ENCODE data around the gene EML1. TPM values are rescaled to one million over a fixed set of nuclear protein-coding genes. Genes with fewer than 3 reads are reported as not detected.

The EML1 gene
- total and polyA plus RNA-seq, 2 experiments from 2014 or later = 16.6 to 16.9 TPM

GRCh38 chr14:99968191-99968920 lies 175.1 kb downstream of the EML1 start:
- peak in 1 of 2 donors; percentile 74 for DNase-seq (ENCODE audit: low read depth in 1 of 2, low spot score in 1 of 2)
- H3K27me3 ChIP-seq = peaks cover 5% of the 10 kb centered on the region
- no peaks in the 10 kb centered on the region for H3K9me3 ChIP-seq (ENCODE audit: low read depth)
- peaks cover 17% of the 10 kb centered on the region for H3K4me1 ChIP-seq (ENCODE audit: low read depth)
- H3K27ac ChIP-seq = no peak overlapping the region
- H3K4me3 ChIP-seq = no peak overlapping the region
- TF ChIP-seq, protein P1, sequence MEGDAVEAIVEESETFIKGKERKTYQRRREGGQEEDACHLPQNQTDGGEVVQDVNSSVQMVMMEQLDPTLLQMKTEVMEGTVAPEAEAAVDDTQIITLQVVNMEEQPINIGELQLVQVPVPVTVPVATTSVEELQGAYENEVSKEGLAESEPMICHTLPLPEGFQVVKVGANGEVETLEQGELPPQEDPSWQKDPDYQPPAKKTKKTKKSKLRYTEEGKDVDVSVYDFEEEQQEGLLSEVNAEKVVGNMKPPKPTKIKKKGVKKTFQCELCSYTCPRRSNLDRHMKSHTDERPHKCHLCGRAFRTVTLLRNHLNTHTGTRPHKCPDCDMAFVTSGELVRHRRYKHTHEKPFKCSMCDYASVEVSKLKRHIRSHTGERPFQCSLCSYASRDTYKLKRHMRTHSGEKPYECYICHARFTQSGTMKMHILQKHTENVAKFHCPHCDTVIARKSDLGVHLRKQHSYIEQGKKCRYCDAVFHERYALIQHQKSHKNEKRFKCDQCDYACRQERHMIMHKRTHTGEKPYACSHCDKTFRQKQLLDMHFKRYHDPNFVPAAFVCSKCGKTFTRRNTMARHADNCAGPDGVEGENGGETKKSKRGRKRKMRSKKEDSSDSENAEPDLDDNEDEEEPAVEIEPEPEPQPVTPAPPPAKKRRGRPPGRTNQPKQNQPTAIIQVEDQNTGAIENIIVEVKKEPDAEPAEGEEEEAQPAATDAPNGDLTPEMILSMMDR (IDR thresholded peaks at IDR 0.05; ENCODE audit: low read depth, low read length) = no peak
- H3K36me3 ChIP-seq = no peaks in the 10 kb centered on the region

GRCh38 chr14:99968941-99969340 lies 175.7 kb downstream of the EML1 start:
- H3K4me1 ChIP-seq (ENCODE audit: low read depth) = peaks cover 17% of the 10 kb centered on the region
- peak in 1 of 2 donors; percentile 60 for DNase-seq (ENCODE audit: low read depth in 1 of 2, low spot score in 1 of 2)
- TF ChIP-seq, protein P1 (IDR thresholded peaks at IDR 0.05; ENCODE audit: low read depth, low read length) = no peak
- H3K36me3 ChIP-seq = no peaks in the 10 kb centered on the region
- H3K27me3 ChIP-seq = peaks cover 5% of the 10 kb centered on the region
- no peak overlapping the region for H3K4me3 ChIP-seq
- H3K9me3 ChIP-seq (ENCODE audit: low read depth) = no peaks in the 10 kb centered on the region
- no peak overlapping the region for H3K27ac ChIP-seq

DNA sequence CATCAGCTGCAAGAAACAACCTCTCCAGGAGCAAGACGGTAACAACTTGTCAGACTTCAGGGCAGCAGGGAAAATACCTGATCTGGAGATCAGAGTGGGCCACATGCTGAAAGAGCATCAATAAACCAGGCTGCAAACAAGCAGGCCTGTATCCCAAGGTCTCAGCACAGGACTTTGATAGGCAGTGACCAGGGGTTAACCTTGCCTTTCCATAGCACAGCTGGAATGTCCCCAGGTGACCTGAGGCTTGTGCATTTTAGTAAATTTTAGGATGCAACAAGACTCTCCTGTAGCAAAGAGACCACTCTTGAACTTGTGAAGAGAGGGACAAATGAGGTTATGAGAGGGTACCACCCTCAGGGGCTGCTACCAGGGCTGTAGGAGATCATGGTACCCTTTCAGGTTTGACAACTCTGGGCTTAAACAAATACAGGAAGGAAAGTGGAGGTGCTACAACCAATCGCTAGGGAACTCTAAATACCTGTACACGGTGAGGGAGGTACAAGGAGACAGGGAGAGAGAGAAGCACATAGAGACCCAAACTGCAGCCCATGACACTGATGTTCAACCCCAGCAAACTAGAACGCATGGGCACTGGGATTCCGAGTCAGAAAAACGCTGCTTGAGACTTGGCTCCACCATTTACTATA lies 176.6 kb downstream of the EML1 start:
- no peak overlapping the region for H3K27ac ChIP-seq
- TF ChIP-seq, protein P1 (IDR thresholded peaks at IDR 0.05; ENCODE audit: low read depth, low read length) = no peak
- no peak overlapping the region for H3K4me3 ChIP-seq

GRCh38 chr14:99971087-99971940 lies 178.1 kb downstream of the EML1 start:
- Histone ChIP-seq H3K4me3 (peak overlapping the region; percentile 99), H3K36me3 (no peaks in the 10 kb centered on the region), H3K4me1 (ENCODE audit: low read depth) (peaks cover 5% of the 10 kb centered on the region), H3K9me3 (ENCODE audit: low read depth) (no peaks in the 10 kb centered on the region), H3K27me3 (peaks cover 5% of the 10 kb centered on the region), H3K27ac (peak overlapping the region; percentile 87)
- DNase-seq (ENCODE audit: low read depth in 1 of 2, low spot score in 1 of 2) = peak; percentile 91 to 95
- TF ChIP-seq, protein P1 (IDR thresholded peaks at IDR 0.05; ENCODE audit: low read depth, low read length) = no peak

More for the DNA sequence above, 176.6 kb downstream of the EML1 start:
- Histone ChIP-seq H3K36me3 (no peaks in the 10 kb centered on the region), H3K9me3 (ENCODE audit: low read depth) (no peaks in the 10 kb centered on the region), H3K4me1 (ENCODE audit: low read depth) (peaks cover 17% of the 10 kb centered on the region), H3K27me3 (peaks cover 5% of the 10 kb centered on the region)
- DNase-seq (ENCODE audit: low read depth in 1 of 2, low spot score in 1 of 2) = no peak

- no peak overlapping the region for H3K27ac ChIP-seq
- TF ChIP-seq, protein P1 (IDR thresholded peaks at IDR 0.05; ENCODE audit: low read depth, low read length) = no peak
Measured at GRCh38 chr14:99971941-99972747, 178.9 kb downstream of the EML1 start.

More at GRCh38 chr14:99971941-99972747, 178.9 kb downstream of the EML1 start:
- Histone ChIP-seq H3K9me3 (ENCODE audit: low read depth) (no peaks in the 10 kb centered on the region), H3K36me3 (no peaks in the 10 kb centered on the region), H3K4me1 (ENCODE audit: low read depth) (no peaks in the 10 kb centered on the region), H3K27me3 (peaks cover 5% of the 10 kb centered on the region), H3K4me3 (peak overlapping the region; percentile 99)
- DNase-seq (ENCODE audit: low read depth in 1 of 2, low spot score in 1 of 2) = peak; percentile 14 to 53
